K562 (cell line): ENCODE data around the gene USP8.

ENCODE experiments used
- JUND ChIP-seq, 2 experiments: IDR thresholded peaks; 2 replicates in 1 of 2; 3 replicates in 1 of 2; pipeline ENCODE4 v1.6.1; 2011; ENCODE audit warnings: borderline replicate concordance in 2 of 2, low read depth in 2 of 2, low read length in 2 of 2, improper control_type of control experiment in 1 of 2, missing biosample characterization in 1 of 2, missing genetic modification characterization in 1 of 2, missing genetic modification reagents in 1 of 2
- KAT2B ChIP-seq: IDR thresholded peaks from one replicate; pipeline ENCODE4 v1.6.1; 2012; ENCODE audit warnings: low read depth, mild to moderate bottlenecking, control low read depth, inconsistent platforms, low read length, moderate library complexity
- MCM7 ChIP-seq, 2 experiments: fragments of 450-650 bp; IDR thresholded peaks; 2 replicates each; pipeline ENCODE4 v1.6.1; 2016 to 2018
- RFX5 ChIP-seq: IDR thresholded peaks from 2 replicates; pipeline ENCODE4 v1.6.1; 2011; ENCODE audit warnings: low read depth, mild to moderate bottlenecking, improper control_type of control experiment, low read length
- SAP30 ChIP-seq: fragments of 200-600 bp; sonication (generic); IDR thresholded peaks from 2 replicates; pipeline ENCODE4 v1.6.1; 2012; ENCODE audit warnings: borderline replicate concordance, low read depth, mild to moderate bottlenecking, moderate library complexity, low read length, control low read depth, inconsistent platforms; ENCODE audit not compliant: insufficient read depth, poor library complexity, severe bottlenecking
- TCF7L2 ChIP-seq: fragments of 150-350 bp; IDR thresholded peaks from 2 replicates; pipeline ENCODE4 v1.6.1; 2016; ENCODE audit warnings: low read depth, mild to moderate bottlenecking, low read length, moderate library complexity
- ZBTB1 ChIP-seq: sonication (generic); formaldehyde crosslinking; IDR thresholded peaks from 2 replicates; pipeline ENCODE4 v1.8.1; 2023; ENCODE audit warnings: missing genetic modification reagents, low read depth, mild to moderate bottlenecking, borderline replicate concordance
- TF ChIP-seq, protein P1 (sequence below), 2 experiments: fragments of 450-650 bp in 1 of 2; sonication (generic) in 1 of 2; formaldehyde crosslinking; conservative IDR thresholded peaks; 2 replicates each; pipeline versions ENCODE4 v1.4.0 to v1.8.1; 2020 to 2022; ENCODE audit warnings: mild to moderate bottlenecking in 1 of 2, missing genetic modification reagents in 1 of 2
- TF ChIP-seq, protein P2 (sequence below), 3 experiments: IDR thresholded peaks in 2 of 3; conservative IDR thresholded peaks in 1 of 3; 2 replicates each; pipeline ENCODE4 v1.5.1; 2011 to 2012; ENCODE audit warnings: low read length in 3 of 3, mild to moderate bottlenecking in 3 of 3, control low read depth in 2 of 3, improper control_type of control experiment in 1 of 3, inconsistent platforms in 1 of 3, low read depth in 1 of 3, mixed read lengths in 1 of 3, moderate library complexity in 1 of 3; ENCODE audit not compliant: insufficient read depth in 2 of 3
- TF ChIP-seq, protein P3 (sequence below): sonication (generic); formaldehyde crosslinking; IDR thresholded peaks from 2 replicates; pipeline ENCODE4 v1.8.0; 2023; ENCODE audit warnings: missing genetic modification reagents, mild to moderate bottlenecking, borderline replicate concordance

DNA sequence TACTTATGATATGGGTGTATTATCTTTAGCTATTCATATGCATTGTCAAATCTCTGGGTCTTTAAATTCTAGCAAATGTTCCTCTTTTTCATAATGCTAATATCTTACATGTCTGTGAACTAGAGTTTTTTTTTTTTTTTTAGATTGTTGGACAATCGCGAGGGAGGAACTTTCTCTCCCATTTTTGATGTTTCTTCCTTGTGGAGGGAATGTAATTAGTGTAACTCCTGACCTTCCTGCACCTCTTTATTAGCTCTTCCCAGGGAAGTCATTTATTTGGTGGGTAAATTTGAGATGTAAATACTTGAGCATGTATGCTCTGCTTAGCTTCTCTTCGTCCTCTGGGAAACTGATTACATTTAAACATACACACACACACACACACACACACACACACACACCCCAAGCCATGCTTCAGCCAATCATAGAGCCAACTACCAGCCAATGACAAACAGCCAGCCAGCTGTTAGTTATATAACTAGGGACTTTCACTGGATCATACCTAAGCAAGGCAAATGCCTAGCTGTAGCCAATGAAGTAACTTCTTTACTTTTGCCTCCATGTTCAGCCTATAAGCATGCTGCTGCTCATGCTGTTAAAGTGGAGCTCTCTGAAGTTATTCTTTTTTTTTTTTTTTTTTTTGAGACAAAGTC is 8.3 kb upstream of the USP8 start:
- TF ChIP-seq RFX5, result no peak
- TF ChIP-seq, protein P1, sequence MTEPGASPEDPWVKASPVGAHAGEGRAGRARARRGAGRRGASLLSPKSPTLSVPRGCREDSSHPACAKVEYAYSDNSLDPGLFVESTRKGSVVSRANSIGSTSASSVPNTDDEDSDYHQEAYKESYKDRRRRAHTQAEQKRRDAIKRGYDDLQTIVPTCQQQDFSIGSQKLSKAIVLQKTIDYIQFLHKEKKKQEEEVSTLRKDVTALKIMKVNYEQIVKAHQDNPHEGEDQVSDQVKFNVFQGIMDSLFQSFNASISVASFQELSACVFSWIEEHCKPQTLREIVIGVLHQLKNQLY (CRISPR knock-in tag; conservative IDR thresholded peaks at IDR 0.05), result no peak
- no peak for TF ChIP-seq MCM7 (IDR thresholded peaks at IDR 0.05)
- no peak for TF ChIP-seq ZBTB1
- TF ChIP-seq, protein P2, sequence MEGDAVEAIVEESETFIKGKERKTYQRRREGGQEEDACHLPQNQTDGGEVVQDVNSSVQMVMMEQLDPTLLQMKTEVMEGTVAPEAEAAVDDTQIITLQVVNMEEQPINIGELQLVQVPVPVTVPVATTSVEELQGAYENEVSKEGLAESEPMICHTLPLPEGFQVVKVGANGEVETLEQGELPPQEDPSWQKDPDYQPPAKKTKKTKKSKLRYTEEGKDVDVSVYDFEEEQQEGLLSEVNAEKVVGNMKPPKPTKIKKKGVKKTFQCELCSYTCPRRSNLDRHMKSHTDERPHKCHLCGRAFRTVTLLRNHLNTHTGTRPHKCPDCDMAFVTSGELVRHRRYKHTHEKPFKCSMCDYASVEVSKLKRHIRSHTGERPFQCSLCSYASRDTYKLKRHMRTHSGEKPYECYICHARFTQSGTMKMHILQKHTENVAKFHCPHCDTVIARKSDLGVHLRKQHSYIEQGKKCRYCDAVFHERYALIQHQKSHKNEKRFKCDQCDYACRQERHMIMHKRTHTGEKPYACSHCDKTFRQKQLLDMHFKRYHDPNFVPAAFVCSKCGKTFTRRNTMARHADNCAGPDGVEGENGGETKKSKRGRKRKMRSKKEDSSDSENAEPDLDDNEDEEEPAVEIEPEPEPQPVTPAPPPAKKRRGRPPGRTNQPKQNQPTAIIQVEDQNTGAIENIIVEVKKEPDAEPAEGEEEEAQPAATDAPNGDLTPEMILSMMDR (IDR thresholded peaks at IDR 0.05 in 2 of 3, conservative IDR thresholded peaks at IDR 0.05 in 1 of 3; ENCODE audit: insufficient read depth in 2 of 3, low read depth in 1 of 3, low read length in 3 of 3), result no peak
- TF ChIP-seq TCF7L2, result no peak
- no peak for TF ChIP-seq KAT2B
- TF ChIP-seq, protein P3, sequence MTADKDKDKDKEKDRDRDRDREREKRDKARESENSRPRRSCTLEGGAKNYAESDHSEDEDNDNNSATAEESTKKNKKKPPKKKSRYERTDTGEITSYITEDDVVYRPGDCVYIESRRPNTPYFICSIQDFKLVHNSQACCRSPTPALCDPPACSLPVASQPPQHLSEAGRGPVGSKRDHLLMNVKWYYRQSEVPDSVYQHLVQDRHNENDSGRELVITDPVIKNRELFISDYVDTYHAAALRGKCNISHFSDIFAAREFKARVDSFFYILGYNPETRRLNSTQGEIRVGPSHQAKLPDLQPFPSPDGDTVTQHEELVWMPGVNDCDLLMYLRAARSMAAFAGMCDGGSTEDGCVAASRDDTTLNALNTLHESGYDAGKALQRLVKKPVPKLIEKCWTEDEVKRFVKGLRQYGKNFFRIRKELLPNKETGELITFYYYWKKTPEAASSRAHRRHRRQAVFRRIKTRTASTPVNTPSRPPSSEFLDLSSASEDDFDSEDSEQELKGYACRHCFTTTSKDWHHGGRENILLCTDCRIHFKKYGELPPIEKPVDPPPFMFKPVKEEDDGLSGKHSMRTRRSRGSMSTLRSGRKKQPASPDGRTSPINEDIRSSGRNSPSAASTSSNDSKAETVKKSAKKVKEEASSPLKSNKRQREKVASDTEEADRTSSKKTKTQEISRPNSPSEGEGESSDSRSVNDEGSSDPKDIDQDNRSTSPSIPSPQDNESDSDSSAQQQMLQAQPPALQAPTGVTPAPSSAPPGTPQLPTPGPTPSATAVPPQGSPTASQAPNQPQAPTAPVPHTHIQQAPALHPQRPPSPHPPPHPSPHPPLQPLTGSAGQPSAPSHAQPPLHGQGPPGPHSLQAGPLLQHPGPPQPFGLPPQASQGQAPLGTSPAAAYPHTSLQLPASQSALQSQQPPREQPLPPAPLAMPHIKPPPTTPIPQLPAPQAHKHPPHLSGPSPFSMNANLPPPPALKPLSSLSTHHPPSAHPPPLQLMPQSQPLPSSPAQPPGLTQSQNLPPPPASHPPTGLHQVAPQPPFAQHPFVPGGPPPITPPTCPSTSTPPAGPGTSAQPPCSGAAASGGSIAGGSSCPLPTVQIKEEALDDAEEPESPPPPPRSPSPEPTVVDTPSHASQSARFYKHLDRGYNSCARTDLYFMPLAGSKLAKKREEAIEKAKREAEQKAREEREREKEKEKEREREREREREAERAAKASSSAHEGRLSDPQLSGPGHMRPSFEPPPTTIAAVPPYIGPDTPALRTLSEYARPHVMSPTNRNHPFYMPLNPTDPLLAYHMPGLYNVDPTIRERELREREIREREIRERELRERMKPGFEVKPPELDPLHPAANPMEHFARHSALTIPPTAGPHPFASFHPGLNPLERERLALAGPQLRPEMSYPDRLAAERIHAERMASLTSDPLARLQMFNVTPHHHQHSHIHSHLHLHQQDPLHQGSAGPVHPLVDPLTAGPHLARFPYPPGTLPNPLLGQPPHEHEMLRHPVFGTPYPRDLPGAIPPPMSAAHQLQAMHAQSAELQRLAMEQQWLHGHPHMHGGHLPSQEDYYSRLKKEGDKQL (CRISPR knock-in tag), result no peak
- no peak for TF ChIP-seq JUND (IDR thresholded peaks at IDR 0.05; ENCODE audit: borderline replicate concordance, low read depth, low read length)
- no peak for TF ChIP-seq JUND (tag; IDR thresholded peaks at IDR 0.05; ENCODE audit: borderline replicate concordance, low read depth, low read length)
- TF ChIP-seq SAP30, result no peak
